GM18505 (cell line): ENCODE measurements around the gene SPRY2.

ENCODE experiments used
- ATAC-seq: cut with Tn5 transposase; IDR thresholded peaks from one replicate; pipeline ENCODE4 v1.9.1; 2021; ENCODE audit not compliant: unreplicated experiment
- POLR2A ChIP-seq: IDR thresholded peaks from 4 replicates; pipeline ENCODE4 v1.6.1; 2011; ENCODE audit warnings: borderline replicate concordance; ENCODE audit not compliant: insufficient read depth, insufficient read length; ENCODE audit errors: extremely low read depth

The SPRY2 gene

DNA sequence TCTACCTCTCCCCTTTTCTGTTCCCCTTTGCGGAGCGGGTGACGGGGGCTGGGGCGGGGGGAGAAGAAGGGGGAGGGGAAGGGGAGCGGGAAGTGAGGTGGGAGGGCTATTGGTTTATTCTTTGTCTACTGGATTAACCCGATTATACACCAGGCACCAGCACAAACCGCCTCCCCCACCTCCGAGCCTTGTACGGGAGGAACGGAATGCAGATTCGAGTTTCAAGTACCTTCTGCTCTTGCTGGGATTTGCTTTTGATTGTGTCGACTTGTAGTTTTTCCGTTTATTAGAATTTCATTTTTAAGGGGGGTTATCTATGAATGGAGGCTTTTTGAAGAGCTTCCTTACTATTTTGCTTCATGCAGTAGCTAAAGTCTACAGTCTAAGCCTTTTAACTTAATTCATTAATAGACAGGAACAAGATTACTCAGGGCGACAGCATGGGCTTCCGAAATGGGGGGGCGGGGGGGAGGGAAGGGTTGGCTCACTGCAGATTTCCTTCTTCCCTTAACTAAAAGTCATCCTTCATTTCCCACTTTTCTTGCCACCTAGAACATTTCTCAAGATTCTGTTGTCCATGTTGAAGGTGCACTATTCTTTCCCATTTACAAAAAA is 937 bp upstream of the SPRY2 start:
- ATAC-seq = no peak
- TF ChIP-seq POLR2A = no peak

DNA sequence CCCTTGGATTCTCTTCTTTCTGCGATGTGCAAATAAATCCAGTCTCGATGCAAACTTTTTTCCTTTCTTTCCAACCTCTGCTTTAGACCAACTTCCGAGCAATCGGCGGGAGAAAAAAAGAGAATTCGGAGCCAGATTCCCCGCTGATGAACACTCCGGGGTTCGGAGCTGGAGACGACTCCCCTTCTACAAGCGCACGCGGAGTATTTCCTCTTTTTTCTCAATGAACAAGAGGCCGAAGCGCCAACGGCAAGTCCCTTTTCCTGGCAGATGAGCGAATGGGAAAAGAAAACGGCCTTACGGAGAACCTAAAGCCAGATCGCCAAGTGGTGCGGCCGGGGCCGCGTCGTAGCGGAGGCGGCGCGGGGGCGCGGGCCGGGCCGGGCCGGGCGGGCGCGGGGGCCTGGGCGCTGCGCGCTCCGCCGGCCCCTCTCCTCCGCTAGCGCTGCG is 250 bp downstream of the SPRY2 start:
- ATAC-seq = no peak
- TF ChIP-seq POLR2A = no peak

DNA sequence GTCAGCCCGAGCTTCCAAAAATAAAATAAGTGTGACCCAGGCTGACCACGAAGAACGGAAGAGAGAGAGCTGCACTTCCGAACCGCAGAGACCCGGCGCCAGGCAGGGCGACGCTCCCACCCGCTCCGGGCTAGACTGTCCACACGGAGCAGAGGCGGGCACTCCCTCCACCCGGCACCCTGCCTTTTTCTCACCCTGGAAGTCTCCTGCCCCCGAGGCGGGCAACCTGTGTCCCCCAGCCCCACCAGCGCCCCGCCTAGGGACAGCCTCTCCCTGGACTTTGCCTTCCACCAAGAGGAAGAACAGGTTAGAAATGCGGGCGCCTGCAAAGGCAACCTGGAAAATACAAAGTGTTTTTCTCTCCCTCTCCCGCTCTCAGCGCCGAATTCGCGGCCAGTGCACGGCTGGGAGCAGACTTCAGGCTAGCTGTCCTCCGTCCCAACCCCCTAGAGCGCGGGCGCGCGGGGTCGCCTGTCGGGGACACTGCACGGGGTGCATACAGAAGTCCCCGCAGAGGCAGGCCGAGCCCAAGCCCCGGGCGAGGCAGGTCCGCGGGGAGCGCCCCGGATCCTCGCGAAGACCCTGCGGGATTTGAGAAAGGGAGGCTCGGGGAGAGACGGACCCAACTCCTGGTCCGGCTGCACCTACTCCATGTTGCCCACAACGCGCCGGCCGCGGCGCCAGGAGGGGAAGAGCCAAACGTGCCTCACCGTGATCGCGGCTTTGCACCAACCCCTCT is 845 bp downstream of the SPRY2 start:
- no peak for ATAC-seq
- no peak for TF ChIP-seq POLR2A

DNA sequence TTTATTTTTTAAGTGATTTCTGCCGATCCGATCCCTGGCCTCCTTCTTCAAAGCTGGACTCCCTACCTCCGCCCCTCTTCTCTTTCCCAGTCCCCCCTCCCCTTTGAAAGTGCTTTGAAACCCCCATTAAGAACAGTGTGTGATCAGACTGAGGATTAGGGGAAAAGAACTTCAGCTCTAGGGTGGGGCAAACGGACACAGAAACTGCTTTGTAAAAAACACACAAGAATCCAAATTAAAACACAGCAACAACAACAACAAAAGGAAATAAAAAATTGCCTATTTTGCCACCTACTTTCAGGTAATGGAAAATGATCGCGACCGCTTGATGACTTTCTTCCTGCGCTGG is 1.4 kb downstream of the SPRY2 start:
- no peak for ATAC-seq

DNA sequence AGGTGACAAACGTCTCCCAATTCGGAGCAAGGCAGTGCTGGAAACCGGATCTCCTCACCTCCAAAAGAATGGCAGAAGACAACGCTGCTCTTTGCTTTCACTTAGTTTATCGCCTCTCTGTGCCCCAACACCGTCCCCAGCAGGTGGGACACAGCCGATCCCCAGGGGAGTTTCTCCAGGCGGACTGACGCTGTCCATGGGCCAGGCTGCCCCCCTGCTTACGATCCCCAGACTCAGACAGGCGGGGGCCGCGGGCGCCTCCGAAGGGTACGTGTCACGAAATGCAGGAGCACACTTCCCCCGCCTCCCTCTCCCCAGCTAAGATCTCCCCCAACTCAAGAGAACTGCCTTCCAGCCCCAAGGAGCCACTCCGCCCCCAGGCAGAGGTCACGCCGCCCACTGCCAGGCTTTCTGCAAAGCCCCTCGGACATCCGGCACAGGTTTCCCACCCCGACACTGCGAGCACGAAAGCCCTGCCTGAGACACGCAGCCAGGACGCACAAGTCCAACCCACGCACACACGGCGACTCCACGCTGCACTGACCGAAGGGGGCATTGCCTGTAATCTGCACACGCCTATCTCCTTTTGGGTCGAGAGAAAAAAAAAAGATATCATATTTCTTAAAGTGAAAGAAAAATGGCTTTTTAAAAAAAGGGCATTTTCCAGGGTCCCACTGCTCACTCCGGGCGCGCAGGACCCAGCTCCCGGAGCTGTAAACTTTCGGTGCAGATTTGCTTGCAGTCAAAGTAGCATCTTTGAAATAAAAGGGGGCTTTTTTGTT is 2.0 kb downstream of the SPRY2 start:
- no peak for ATAC-seq
- no peak for TF ChIP-seq POLR2A

More for the DNA sequence above, 1.4 kb downstream of the SPRY2 start:
- no peak for TF ChIP-seq POLR2A

DNA sequence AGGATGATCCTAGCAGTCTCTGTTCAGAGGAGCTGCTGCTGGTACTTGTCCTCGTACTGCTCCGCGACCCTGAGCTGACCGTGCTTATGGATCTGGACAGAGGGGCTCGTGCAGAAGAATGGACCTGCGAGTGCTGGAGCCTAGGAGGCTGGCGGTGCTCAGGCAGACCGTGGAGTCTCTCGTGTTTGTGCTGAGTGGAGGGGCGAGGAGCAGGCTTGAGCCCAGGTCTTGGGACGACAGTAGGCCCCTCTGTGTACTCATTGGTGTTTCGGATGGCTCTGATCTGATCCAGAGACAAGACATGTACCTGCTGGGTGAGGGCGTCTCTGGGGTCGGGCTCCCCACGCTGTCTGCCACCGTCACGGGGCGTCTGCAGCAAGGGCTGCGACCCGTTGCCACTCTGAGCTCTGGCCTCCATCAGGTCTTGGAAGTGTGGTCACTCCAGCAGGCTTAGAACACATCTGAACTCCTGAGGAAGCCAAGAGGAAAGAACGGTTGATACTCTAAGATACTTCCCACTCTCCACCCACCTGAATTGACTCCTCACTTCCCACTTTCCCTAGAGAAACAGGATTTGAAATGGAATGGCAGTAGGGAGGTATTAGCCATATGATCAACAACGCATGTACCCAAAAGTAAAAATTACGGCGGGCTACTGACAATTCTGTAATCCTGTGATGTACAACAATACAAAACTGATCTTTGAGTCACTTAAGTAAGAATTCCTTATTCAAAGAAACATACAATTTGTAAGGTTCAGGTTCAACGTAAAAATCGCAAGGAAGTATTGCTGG is 3.4 kb downstream of the SPRY2 start:
- no peak for TF ChIP-seq POLR2A
- no peak for ATAC-seq

DNA sequence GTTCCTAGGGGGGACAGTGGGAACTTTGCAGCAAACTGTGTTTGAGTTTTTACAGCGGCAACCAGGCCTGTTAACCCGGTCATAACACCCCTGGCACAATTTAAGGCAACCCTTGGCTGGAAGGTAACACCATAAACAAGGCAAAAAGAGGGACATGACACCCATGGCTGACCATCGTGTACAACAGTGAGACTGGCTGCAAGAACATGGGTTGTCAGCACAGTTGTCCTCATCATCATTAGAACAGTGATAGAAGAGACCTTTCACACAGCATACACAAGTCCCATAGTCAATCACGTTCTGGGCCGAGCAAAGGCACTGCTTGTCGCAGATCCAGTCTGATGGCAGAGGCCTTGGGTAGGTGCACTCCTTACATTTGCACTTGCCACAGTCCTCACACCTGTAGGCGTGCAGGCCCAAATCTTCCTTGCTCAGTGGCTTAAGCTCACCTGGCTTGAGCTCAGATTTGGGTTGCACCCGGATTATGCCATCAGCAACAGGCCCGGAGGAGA is 4.1 kb downstream of the SPRY2 start:
- no peak for TF ChIP-seq POLR2A

DNA sequence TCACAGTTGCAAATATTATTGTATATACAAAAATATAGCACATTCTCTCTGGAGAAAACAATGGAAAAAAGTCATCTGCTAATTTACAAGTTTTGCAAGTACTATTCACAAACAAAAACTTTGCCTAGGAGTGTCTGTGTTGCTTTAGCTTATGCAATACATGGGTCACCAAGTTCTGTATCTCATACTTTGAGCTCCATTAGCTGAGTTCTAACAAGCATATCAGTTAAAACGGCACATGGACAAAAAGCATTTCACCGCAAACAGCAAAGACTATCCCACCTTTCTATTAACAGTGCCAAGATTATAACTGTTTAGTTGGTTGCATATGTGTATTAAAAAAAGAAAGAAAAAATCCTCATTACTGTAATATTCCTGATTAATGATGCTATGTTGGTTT is 4.6 kb downstream of the SPRY2 start:
- no peak for TF ChIP-seq POLR2A
- no peak for ATAC-seq

More for the DNA sequence above, 4.1 kb downstream of the SPRY2 start:
- no peak for ATAC-seq

DNA sequence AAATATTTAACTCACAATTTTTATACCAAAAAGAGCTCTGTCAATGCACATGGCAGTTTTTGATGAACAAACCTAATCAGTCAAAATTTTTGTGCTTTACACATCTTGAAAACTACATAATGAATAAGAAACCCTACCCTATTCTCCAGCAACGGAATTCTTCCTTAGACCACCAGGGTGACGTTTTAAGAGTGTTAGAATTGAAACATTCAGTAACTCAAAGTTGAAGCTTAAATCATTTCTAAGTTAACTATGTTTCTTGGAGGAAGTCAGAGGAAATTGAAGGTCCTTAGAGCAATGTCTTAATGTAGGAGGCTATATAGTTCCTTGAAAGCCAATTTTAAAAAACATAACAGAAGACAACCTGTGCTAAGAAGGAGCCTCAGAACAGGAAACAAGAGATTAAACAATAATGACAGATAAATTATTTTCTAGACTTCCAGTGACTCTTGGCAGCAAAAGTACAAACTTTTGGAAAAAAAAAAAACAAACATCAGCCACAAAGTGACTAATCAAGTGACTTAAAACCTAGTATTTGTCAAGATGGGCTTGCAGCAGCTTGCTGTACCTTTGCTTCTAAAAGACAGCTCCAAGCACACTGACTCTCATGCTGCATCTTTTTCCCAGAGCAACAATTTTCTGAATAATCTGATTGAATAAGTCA is 6.2 kb downstream of the SPRY2 start:
- no peak for ATAC-seq
- TF ChIP-seq POLR2A = no peak

DNA sequence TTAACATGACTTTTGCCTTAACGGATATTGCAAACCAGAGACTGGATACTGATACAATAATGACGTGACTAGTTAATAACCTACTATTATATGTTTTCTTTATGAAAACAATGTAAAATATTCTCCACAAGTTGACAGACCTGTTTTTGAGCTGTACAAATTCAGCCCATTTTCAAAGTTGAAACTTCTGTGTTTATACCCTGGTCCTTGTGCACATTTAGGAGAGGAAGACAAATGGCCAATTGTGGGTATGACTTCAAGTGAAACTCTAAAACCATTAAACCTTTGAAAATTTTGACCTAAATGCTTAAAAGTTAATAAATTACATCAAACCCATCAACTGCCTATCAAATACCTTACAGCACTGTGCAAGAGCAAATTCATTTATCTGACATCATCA is 8.9 kb downstream of the SPRY2 start:
- TF ChIP-seq POLR2A = no peak
- no peak for ATAC-seq

DNA sequence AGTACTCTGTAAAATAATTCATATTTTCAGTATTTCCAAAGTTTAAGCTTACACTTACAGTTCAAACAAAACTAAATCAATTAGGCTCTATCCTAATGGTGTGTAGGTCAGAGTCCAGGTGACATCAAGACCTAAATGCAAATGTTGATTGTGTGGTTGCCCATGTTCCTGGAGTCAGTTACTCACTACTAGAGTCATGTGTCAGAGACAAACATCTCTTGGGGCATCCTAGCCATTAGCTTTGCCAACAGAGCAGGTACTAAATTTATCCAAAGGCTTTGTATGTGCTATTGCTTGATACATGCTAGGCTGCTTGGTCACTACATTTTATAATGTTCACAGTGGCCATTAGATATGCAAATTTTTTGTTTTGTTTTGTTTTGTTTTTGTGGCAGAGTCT is 11.7 kb downstream of the SPRY2 start:
- ATAC-seq = no peak
- no peak for TF ChIP-seq POLR2A

DNA sequence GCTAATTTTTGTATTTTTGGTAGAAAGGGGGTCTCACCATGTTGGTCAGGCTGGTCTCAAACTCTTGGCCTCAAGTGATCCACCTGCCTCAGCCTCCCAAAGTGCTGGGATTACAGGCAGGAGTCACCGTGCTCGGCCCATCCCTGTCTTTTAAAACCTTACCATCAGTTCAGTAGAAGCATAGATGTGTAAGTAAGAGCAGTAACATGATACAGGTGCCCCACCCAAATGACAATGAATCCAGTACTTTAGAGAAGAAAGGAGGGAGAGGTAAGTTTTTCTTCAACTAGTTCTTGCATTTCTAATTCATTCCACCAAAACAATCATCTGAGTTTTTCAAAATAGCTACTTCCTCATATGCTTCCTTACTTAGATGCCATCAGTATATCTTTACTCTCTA is 21.9 kb downstream of the SPRY2 start:
- TF ChIP-seq POLR2A = no peak

More for the DNA sequence above, 21.9 kb downstream of the SPRY2 start:
- no peak for ATAC-seq
